ENCODE measurements around the gene NARF. TPM values are rescaled to one million over a fixed set of nuclear protein-coding genes. Genes with fewer than 3 reads are reported as not detected.

Gene NARF
- total and polyA plus RNA-seq, 2 experiments from 2014 or later: 113 to 215 TPM

- peaks cover 4% of the 10 kb centered on the region for H3K4me1 ChIP-seq (ENCODE audit: low read depth)
- H3K27ac ChIP-seq: no peak overlapping the region
- TF ChIP-seq, protein P1, sequence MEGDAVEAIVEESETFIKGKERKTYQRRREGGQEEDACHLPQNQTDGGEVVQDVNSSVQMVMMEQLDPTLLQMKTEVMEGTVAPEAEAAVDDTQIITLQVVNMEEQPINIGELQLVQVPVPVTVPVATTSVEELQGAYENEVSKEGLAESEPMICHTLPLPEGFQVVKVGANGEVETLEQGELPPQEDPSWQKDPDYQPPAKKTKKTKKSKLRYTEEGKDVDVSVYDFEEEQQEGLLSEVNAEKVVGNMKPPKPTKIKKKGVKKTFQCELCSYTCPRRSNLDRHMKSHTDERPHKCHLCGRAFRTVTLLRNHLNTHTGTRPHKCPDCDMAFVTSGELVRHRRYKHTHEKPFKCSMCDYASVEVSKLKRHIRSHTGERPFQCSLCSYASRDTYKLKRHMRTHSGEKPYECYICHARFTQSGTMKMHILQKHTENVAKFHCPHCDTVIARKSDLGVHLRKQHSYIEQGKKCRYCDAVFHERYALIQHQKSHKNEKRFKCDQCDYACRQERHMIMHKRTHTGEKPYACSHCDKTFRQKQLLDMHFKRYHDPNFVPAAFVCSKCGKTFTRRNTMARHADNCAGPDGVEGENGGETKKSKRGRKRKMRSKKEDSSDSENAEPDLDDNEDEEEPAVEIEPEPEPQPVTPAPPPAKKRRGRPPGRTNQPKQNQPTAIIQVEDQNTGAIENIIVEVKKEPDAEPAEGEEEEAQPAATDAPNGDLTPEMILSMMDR (IDR thresholded peaks at IDR 0.05; ENCODE audit: low read depth, low read length): no peak
Measured at GRCh38 chr17:82416771-82417170, 41.8 kb upstream of the NARF start.

DNA sequence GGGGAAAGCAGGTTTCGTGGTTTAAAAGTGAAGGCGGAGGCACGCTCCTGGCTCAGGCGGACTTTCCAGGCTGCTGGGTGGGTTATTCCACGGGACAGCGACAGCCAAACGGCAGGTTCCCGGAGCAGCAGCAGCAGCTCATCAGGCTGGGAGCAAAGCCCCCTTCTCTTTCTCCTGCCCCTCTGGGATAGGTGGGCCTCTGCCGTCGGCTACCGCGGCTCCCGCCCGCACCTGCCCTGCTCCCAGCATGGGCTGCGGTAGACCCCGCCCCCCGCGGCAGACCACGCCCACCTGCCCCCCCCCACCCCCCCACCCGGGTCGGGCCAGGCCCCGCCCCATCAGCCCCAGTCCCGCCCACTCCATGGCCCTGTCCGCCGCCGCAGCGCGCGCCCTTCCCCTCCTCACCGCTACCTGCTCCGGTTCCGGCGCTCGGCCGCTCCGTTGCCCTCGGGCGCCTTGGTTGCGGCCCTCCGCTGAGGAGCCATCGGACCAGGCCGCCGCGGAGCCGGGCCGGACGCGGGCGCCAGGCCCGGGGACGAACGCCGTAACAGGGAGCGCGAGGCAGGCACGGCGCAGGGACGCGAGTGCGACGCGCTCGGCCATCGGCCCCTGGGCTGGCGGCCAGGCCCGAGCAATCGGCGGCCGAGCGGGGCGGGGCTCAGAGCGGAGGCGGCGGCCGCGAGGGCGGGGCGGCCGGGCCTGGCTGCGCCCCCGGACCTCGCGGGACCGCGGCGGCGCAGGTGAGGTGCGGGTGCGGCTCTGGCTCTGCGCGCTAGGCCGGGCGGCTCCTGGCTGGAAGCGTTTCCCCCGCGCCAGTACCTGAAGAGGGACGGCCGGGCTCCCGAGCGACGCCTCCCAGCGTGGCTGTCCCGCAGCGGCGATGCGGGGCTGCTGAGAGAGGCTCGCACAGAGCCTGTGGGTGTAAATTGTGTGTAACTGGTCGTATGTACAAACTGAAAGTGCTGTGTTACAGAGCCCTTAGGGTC is 40.2 kb upstream of the NARF start, which contains the start of the genes HEXD and OGFOD3:
Gene HEXD, plus strand, starts transcription at position 347 of the 986 bp plus-strand sequence. CDS start 1,453 bp downstream, outside the sequence.
Gene OGFOD3, minus strand, starts transcription at position 586 of the 986 bp plus-strand sequence. Its CDS starts 101 bp downstream, at position 485.
- TF ChIP-seq, protein P1 (IDR thresholded peaks at IDR 0.05; ENCODE audit: low read depth, low read length): no peak

More at GRCh38 chr17:82416771-82417170, 41.8 kb upstream of the NARF start:
- Histone ChIP-seq H3K4me3 (no peak overlapping the region), H3K36me3 (no peaks in the 10 kb centered on the region), H3K27me3 (no peaks in the 10 kb centered on the region), H3K9me3 (ENCODE audit: low read depth) (no peaks in the 10 kb centered on the region)
- no peak for DNase-seq (ENCODE audit: low read depth in 1 of 2, low spot score in 1 of 2)

GRCh38 chr17:82419540-82419939 is 39.0 kb upstream of the NARF start:
- TF ChIP-seq, protein P1 (IDR thresholded peaks at IDR 0.05; ENCODE audit: low read depth, low read length): no peak
- H3K9me3 ChIP-seq (ENCODE audit: low read depth): no peaks in the 10 kb centered on the region
- H3K4me1 ChIP-seq (ENCODE audit: low read depth): peaks cover 4% of the 10 kb centered on the region
- H3K36me3 ChIP-seq: no peaks in the 10 kb centered on the region
- no peaks in the 10 kb centered on the region for H3K27me3 ChIP-seq
- H3K27ac ChIP-seq: no peak overlapping the region
- DNase-seq (ENCODE audit: low read depth in 1 of 2, low spot score in 1 of 2): no peak
- no peak overlapping the region for H3K4me3 ChIP-seq

More for the DNA sequence above, 40.2 kb upstream of the NARF start, which contains the start of the genes HEXD and OGFOD3:
- H3K36me3 ChIP-seq: no peaks in the 10 kb centered on the region
- no peaks in the 10 kb centered on the region for H3K27me3 ChIP-seq
- H3K9me3 ChIP-seq (ENCODE audit: low read depth): no peaks in the 10 kb centered on the region
- H3K4me1 ChIP-seq (ENCODE audit: low read depth): peaks cover 4% of the 10 kb centered on the region
- peak; percentile 86 to 92 for DNase-seq (ENCODE audit: low read depth in 1 of 2, low spot score in 1 of 2)
- peak within 1 kb of the TSS; percentile 97 for H3K4me3 ChIP-seq
- H3K27ac ChIP-seq: peak within 1 kb of the TSS; percentile 93

DNA sequence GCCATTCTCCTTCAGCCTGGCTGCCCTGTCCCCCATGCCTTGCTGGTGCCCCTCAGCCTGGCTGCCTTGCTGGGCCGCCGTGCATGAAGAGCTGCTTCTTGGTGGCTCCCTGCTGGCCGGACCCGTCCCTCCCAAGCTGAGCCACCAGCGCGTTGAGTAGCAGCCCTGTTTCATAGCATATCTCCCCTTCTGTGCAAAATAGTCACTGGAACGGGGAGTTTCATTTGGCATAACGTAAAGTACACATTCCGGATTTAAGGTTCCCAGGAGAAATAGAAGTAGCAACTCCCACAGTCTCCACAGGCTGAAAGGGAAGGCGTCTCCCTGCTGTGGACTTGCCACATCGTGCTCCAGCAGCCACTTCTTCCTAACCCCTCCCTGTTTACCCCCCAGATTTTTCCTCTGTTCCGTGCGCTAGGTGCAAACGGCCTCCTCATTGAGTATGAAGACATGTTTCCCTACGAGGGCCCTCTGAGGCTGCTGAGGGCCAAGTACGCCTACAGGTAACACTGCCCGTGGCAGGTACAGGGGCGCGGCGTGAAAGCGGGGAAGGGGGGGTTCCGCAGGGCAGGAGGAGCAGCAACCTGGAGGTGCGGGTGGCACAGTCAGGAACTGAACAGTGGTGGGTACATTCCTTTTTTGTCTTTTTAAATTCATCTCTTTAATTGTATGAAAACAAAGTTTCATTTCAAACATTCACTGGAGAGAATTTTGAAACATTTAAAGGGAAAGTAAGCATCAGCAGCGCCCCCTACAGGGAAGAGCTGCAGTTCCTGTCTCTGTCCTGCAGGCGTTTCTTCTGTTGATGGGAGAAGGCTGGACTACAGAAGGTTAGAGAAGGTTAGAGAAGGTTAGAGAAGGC is 34.3 kb upstream of the NARF start:
- H3K4me3 ChIP-seq: no peak overlapping the region
- peak; percentile 31 to 60 for DNase-seq (ENCODE audit: low read depth in 1 of 2, low spot score in 1 of 2)
- no peaks in the 10 kb centered on the region for H3K36me3 ChIP-seq
- TF ChIP-seq, protein P1 (IDR thresholded peaks at IDR 0.05; ENCODE audit: low read depth, low read length): peak; percentile 73
- no peaks in the 10 kb centered on the region for H3K27me3 ChIP-seq
- H3K4me1 ChIP-seq (ENCODE audit: low read depth): peaks cover under 1% of the 10 kb centered on the region
- H3K9me3 ChIP-seq (ENCODE audit: low read depth): no peaks in the 10 kb centered on the region
- H3K27ac ChIP-seq: no peak overlapping the region

DNA sequence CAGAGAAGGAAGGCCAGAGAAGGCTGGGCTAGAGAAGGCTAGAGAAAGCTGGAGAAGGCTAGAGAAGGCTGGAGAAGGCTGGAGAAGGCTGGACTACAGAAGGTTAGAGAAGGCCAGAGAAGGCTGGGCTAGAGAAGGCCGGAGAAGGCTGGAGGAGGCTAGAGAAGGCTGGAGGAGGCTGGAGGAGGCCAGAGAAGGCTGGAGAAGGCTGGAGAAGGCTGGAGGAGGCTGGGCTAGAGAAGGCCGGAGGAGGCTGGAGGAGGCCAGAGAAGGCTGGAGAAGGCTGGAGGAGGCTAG is 33.7 kb upstream of the NARF start:
- no peaks in the 10 kb centered on the region for H3K9me3 ChIP-seq (ENCODE audit: low read depth)
- TF ChIP-seq, protein P1 (IDR thresholded peaks at IDR 0.05; ENCODE audit: low read depth, low read length): no peak
- H3K36me3 ChIP-seq: no peaks in the 10 kb centered on the region
- no peaks in the 10 kb centered on the region for H3K27me3 ChIP-seq
- H3K27ac ChIP-seq: no peak overlapping the region
- no peak for DNase-seq (ENCODE audit: low read depth in 1 of 2, low spot score in 1 of 2)
- H3K4me1 ChIP-seq (ENCODE audit: low read depth): no peaks in the 10 kb centered on the region
- H3K4me3 ChIP-seq: no peak overlapping the region

Measured in cardiac muscle cell (in vitro differentiated cells and primary cell).